Endometrium (tissue), 2 donors: ENCODE data around the gene CSMD2.

Source experiments
- FAIRE-seq: peaks from 2 replicates; lab custom pipeline; 2012; peaks lifted over from hg19 to GRCh38; lab: Jason Lieb, UNC
- donor health status: control.
- donor health status: control.

CSMD2 gene

GRCh38 chr1:33818071-33818470 lies 347.0 kb downstream of the CSMD2 start:
- FAIRE-seq, result no peak

- FAIRE-seq, result no peak
Measured at GRCh38 chr1:33815061-33815460, 350.0 kb downstream of the CSMD2 start.

GRCh38 chr1:33814166-33814565 lies 350.9 kb downstream of the CSMD2 start:
- FAIRE-seq, result no peak

GRCh38 chr1:33810571-33810970 lies 354.5 kb downstream of the CSMD2 start:
- FAIRE-seq, result no peak

GRCh38 chr1:33805988-33806387 lies 359.0 kb downstream of the CSMD2 start:
- FAIRE-seq, result no peak

- FAIRE-seq, result no peak
Measured at GRCh38 chr1:33802268-33802667, 362.8 kb downstream of the CSMD2 start.

- no peak for FAIRE-seq
Measured at GRCh38 chr1:33797849-33798248, 367.2 kb downstream of the CSMD2 start.

GRCh38 chr1:33792651-33793050 lies 372.4 kb downstream of the CSMD2 start:
- no peak for FAIRE-seq

- FAIRE-seq, result no peak
Measured at GRCh38 chr1:33792216-33792615, 372.8 kb downstream of the CSMD2 start.

GRCh38 chr1:33791251-33791650 lies 373.8 kb downstream of the CSMD2 start:
- no peak for FAIRE-seq

- no peak for FAIRE-seq
Measured at GRCh38 chr1:33790577-33790976, 374.5 kb downstream of the CSMD2 start.

GRCh38 chr1:33784876-33785275 lies 380.2 kb downstream of the CSMD2 start:
- FAIRE-seq, result no peak

- FAIRE-seq, result no peak
Measured at GRCh38 chr1:33782776-33783175, 382.3 kb downstream of the CSMD2 start.

GRCh38 chr1:33781652-33782051 lies 383.4 kb downstream of the CSMD2 start:
- FAIRE-seq, result no peak

- no peak for FAIRE-seq
Measured at GRCh38 chr1:33777337-33777736, 387.7 kb downstream of the CSMD2 start.

- no peak for FAIRE-seq
Measured at GRCh38 chr1:33768821-33769220, 396.2 kb downstream of the CSMD2 start.

GRCh38 chr1:33768106-33768505 lies 396.9 kb downstream of the CSMD2 start:
- no peak for FAIRE-seq

GRCh38 chr1:33764149-33764548 lies 400.9 kb downstream of the CSMD2 start:
- no peak for FAIRE-seq

GRCh38 chr1:33763406-33763805 lies 401.6 kb downstream of the CSMD2 start:
- no peak for FAIRE-seq

- FAIRE-seq, result no peak
Measured at GRCh38 chr1:33762962-33763361, 402.1 kb downstream of the CSMD2 start.

GRCh38 chr1:33762109-33762830 lies 402.8 kb downstream of the CSMD2 start:
- no peak for FAIRE-seq

GRCh38 chr1:33758698-33759097 lies 406.3 kb downstream of the CSMD2 start:
- no peak for FAIRE-seq

- FAIRE-seq, result no peak
Measured at GRCh38 chr1:33753087-33753856, 411.8 kb downstream of the CSMD2 start.

- FAIRE-seq, result no peak
Measured at GRCh38 chr1:33745942-33746341, 419.1 kb downstream of the CSMD2 start.
